ENCODE measurements around the gene SLC5A2.

SLC5A2 gene

GRCh38 chr16:31489616-31490584 lies 7.0 kb downstream of the SLC5A2 start:
- TF ChIP-seq GATA3 (IDR thresholded peaks at IDR 0.05; ENCODE audit: low read depth, low read length): no peak
- TF ChIP-seq GATA2 (IDR thresholded peaks at IDR 0.05; ENCODE audit: low read depth, low read length): no peak

DNA sequence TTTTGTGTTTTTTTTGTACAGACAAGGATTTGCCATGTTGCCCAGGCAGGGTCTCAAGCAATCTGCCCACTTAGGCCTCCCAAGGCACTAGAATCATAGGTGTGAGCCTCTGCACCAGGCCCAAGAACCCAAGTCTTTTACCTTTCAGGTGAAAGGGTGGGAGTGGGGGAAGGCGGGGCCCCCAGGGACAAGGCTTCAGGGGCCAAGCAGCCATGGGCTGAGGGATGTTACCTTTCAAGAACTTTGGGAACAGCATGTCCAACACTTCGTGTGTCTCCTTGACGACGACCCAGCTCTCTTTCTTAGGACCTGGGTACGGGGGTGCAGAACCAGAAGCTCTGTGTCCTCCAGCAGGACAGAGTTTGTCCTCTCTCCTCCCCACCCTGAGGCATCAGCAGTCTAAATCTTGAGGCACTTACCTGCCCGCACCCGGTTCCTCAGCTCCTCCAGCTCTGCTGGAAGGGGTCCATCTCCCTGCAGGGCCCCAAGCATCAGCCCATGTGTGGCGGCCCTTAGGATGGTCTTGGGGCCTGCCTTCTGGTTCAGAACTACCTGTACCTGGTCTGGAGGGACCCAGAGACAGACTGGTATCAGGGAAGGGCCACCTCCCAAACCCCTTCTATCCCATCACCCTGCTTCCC lies 9.0 kb downstream of the SLC5A2 start:
- no peak for TF ChIP-seq GATA2 (IDR thresholded peaks at IDR 0.05; ENCODE audit: low read depth, low read length)
- TF ChIP-seq GATA3 (IDR thresholded peaks at IDR 0.05; ENCODE audit: low read depth, low read length): no peak

GRCh38 chr16:31493506-31494125 lies 10.7 kb downstream of the SLC5A2 start:
- no peak for TF ChIP-seq GATA2 (IDR thresholded peaks at IDR 0.05; ENCODE audit: low read depth, low read length)
- TF ChIP-seq GATA3 (IDR thresholded peaks at IDR 0.05; ENCODE audit: low read depth, low read length): no peak

- no peak for TF ChIP-seq GATA3 (IDR thresholded peaks at IDR 0.05; ENCODE audit: low read depth, low read length)
- no peak for TF ChIP-seq GATA2 (IDR thresholded peaks at IDR 0.05; ENCODE audit: low read depth, low read length)
These were observed 13.7 kb downstream of the SLC5A2 start for GRCh38 chr16:31496670-31497069.

- no peak for TF ChIP-seq GATA3 (IDR thresholded peaks at IDR 0.05; ENCODE audit: low read depth, low read length)
These were observed 15.6 kb downstream of the SLC5A2 start for GRCh38 chr16:31498493-31498892.

- TF ChIP-seq GATA3 (IDR thresholded peaks at IDR 0.05; ENCODE audit: low read depth, low read length) (no peak), GATA2 (IDR thresholded peaks at IDR 0.05; ENCODE audit: low read depth, low read length) (no peak)
These were observed 17.0 kb downstream of the SLC5A2 start for GRCh38 chr16:31499928-31500327.

DNA sequence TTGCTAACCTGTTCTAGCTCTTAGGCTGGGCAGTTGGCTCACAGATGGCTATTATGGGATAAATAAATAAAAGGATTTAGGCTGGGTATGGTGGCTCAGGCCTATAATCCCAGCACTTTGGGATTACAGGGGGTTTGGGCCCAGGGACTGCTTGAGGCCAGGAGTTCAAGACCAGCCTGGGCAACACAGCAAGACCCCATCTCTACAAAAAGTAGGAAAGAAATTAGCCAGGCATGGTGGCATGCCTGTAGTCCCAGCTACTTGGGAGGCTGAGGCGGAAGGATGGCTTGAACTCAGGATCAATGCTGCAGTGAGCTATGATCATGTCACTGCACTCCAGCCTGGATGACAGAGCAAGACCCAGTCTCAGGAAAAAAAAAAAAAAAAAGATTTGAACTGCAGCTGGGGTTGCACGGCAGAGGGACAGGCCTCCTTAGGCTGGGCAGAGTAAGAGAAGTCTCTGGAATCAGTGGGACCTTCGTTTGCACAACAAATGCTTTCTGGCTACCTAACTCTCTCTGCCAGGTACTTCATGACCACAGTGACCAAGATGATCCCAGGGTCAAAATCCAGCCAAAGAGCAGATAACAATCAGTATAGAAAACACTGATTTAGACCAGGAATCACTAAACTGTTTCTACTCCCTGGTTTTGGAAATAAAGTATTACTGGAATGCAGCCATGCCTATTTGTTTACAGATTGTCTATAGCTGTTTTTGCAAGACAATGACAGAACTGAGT lies 18.5 kb downstream of the SLC5A2 start:
- TF ChIP-seq GATA2 (IDR thresholded peaks at IDR 0.05; ENCODE audit: low read depth, low read length) (no peak), GATA3 (IDR thresholded peaks at IDR 0.05; ENCODE audit: low read depth, low read length) (no peak)

DNA sequence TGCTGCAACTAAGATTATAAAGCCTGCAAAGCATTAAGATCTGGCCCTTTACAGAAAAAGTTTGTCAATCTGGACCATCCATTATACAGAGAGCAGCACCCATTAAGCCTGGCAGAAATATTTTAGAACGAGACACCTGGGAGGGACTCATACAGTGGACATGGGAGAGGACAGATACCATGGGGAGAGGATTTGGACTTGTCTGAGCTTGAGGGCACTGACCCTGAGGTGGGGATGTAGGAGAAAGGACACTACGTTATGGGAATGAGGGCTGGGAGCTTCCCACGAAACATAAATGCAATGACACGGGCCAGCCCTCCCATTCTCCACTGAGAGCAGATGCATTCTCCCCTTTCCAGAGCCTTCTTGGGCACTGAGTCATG lies 19.0 kb downstream of the SLC5A2 start:
- no peak for TF ChIP-seq GATA2 (IDR thresholded peaks at IDR 0.05; ENCODE audit: low read depth, low read length)

- TF ChIP-seq GATA3 (IDR thresholded peaks at IDR 0.05; ENCODE audit: low read depth, low read length) (no peak), GATA2 (IDR thresholded peaks at IDR 0.05; ENCODE audit: low read depth, low read length) (no peak)
These were observed 20.1 kb downstream of the SLC5A2 start for GRCh38 chr16:31502981-31503380.

DNA sequence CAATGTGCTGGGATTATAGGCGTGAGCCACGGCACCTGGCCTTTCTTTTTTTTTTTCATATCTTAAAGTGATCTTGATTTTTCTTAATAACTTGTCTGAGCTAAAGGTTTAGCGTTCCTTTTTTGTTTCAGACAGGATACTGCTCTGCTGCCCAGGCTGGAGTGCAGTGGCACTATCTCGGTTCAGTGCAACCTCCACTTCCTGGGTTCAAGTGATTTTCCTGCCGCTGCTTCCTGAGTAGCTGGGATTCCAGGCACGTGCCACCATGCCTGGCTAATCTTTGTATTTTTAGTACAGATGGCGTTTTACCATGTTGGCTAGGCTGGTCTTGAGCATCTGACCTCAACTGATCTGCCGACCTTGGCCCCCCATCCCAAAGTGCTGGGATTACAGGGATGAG lies 21.2 kb downstream of the SLC5A2 start:
- TF ChIP-seq GATA2 (IDR thresholded peaks at IDR 0.05; ENCODE audit: low read depth, low read length): no peak
- no peak for TF ChIP-seq GATA3 (IDR thresholded peaks at IDR 0.05; ENCODE audit: low read depth, low read length)

- TF ChIP-seq GATA3 (IDR thresholded peaks at IDR 0.05; ENCODE audit: low read depth, low read length) (no peak), GATA2 (IDR thresholded peaks at IDR 0.05; ENCODE audit: low read depth, low read length) (no peak)
These were observed 22.6 kb downstream of the SLC5A2 start for GRCh38 chr16:31505483-31505882.

GRCh38 chr16:31507617-31507928 lies 24.6 kb downstream of the SLC5A2 start:
- no peak for TF ChIP-seq GATA2 (IDR thresholded peaks at IDR 0.05; ENCODE audit: low read depth, low read length)
- TF ChIP-seq GATA3 (IDR thresholded peaks at IDR 0.05; ENCODE audit: low read depth, low read length): no peak

DNA sequence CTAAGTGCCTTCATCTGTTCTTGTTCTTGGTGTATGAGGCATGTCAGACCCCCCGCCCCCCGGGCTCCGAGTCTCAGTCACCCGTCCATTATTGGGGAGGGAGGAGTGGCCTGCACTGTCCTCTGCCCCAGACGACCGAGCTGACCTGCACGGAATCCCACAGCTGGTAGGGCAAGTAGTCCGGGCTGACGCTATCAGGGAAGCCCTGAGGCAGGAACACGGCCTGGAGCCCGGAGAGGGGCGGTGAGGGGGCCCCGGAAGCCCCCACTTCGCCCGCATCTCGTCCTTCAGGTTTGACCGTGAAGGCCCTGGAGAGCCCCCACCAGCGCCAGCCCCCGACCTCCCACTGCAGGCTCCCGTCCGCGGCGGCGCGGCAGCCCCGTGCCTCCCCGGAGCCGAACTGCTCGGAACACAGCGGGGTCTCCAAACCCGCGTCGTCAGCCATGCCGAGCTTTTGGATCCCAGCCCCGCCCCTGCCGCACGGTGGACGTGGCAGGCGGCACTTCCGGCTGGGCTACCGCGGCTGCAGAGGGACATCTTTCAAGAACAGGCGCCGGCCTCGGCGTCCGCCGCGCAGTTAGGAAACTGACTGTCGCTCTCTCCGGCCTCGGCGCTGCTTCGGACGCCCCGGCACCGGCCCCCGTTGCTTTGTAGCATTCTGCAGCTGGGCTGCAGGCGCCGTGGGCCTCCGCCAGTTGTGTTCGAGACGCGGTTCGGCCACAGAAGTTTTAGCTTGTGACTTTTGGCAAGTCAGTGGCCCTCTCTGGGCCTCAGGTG lies 25.2 kb downstream of the SLC5A2 start, which contains the start of gene RUSF1:
TSS of gene RUSF1 (minus strand) at position 463 of the 777 bp plus-strand sequence. CDS start at position 445, 18 bp downstream.
- no peak for TF ChIP-seq GATA3 (IDR thresholded peaks at IDR 0.05; ENCODE audit: low read depth, low read length)
- TF ChIP-seq GATA2 (IDR thresholded peaks at IDR 0.05; ENCODE audit: low read depth, low read length): no peak

Data from SH-SY5Y (cell line).